Activated naive CD4-positive, alpha-beta T cell treated with anti-CD3 and anti-CD28 coated beads, Interleukin-2, amount 50 U/mL, for 24 hours (primary cell): ENCODE results near the gene BTBD10.
A peak's percentile ranks its signal among the peaks of the same experiment; 100 is the strongest.

Experiments used
- H3K27ac Mint-ChIP-seq: one replicate; pipeline ENCODE4 v1.8.0; 2021; ENCODE audit warnings: mild to moderate bottlenecking, mixed read lengths
- H3K27me3 Mint-ChIP-seq: one replicate; pipeline ENCODE4 v1.8.0; 2021; ENCODE audit warnings: mixed read lengths
- H3K36me3 Mint-ChIP-seq: one replicate; pipeline ENCODE4 v1.8.0; 2021; ENCODE audit warnings: mixed read lengths
- H3K4me1 Mint-ChIP-seq: one replicate; pipeline ENCODE4 v1.8.0; 2021; ENCODE audit warnings: mixed read lengths
- H3K4me3 Mint-ChIP-seq: one replicate; pipeline ENCODE4 v1.8.0; 2021; ENCODE audit warnings: mild to moderate bottlenecking, mixed read lengths
- H3K9me3 Mint-ChIP-seq: one replicate; pipeline ENCODE4 v1.8.0; 2021; ENCODE audit warnings: mixed read lengths

Gene BTBD10

GRCh38 chr11:13366266-13367026 lies 96.6 kb downstream of the BTBD10 start:
- H3K4me1 Mint-ChIP-seq, result no peaks in the 10 kb centered on the region
- H3K9me3 Mint-ChIP-seq, result no peaks in the 10 kb centered on the region
- no peak overlapping the region for H3K27ac Mint-ChIP-seq
- no peaks in the 10 kb centered on the region for H3K27me3 Mint-ChIP-seq
- no peak overlapping the region for H3K4me3 Mint-ChIP-seq
- H3K36me3 Mint-ChIP-seq, result peaks cover 8% of the 10 kb centered on the region

- H3K27me3 Mint-ChIP-seq, result no peaks in the 10 kb centered on the region
These were observed 98.6 kb downstream of the BTBD10 start for GRCh38 chr11:13364388-13364787.

GRCh38 chr11:13362596-13363109 lies 100.4 kb downstream of the BTBD10 start:
- no peaks in the 10 kb centered on the region for H3K4me1 Mint-ChIP-seq
- no peak overlapping the region for H3K4me3 Mint-ChIP-seq
- H3K27me3 Mint-ChIP-seq, result no peaks in the 10 kb centered on the region
- H3K9me3 Mint-ChIP-seq, result no peaks in the 10 kb centered on the region
- peaks cover 2% of the 10 kb centered on the region for H3K36me3 Mint-ChIP-seq
- no peak overlapping the region for H3K27ac Mint-ChIP-seq

More at GRCh38 chr11:13364388-13364787, 98.6 kb downstream of the BTBD10 start:
- H3K27ac Mint-ChIP-seq, result no peak overlapping the region
- H3K36me3 Mint-ChIP-seq, result peaks cover 10% of the 10 kb centered on the region
- H3K4me1 Mint-ChIP-seq, result no peaks in the 10 kb centered on the region
- H3K4me3 Mint-ChIP-seq, result no peak overlapping the region
- no peaks in the 10 kb centered on the region for H3K9me3 Mint-ChIP-seq

- peaks cover 3% of the 10 kb centered on the region for H3K36me3 Mint-ChIP-seq
- H3K4me3 Mint-ChIP-seq, result no peak overlapping the region
- H3K4me1 Mint-ChIP-seq, result no peaks in the 10 kb centered on the region
- no peaks in the 10 kb centered on the region for H3K27me3 Mint-ChIP-seq
- H3K27ac Mint-ChIP-seq, result no peak overlapping the region
- no peaks in the 10 kb centered on the region for H3K9me3 Mint-ChIP-seq
These were observed 104.3 kb downstream of the BTBD10 start for GRCh38 chr11:13358596-13359270.

- H3K36me3 Mint-ChIP-seq, result peaks cover 3% of the 10 kb centered on the region
- H3K27ac Mint-ChIP-seq, result no peak overlapping the region
- H3K4me1 Mint-ChIP-seq, result no peaks in the 10 kb centered on the region
- no peak overlapping the region for H3K4me3 Mint-ChIP-seq
- no peaks in the 10 kb centered on the region for H3K9me3 Mint-ChIP-seq
- H3K27me3 Mint-ChIP-seq, result no peaks in the 10 kb centered on the region
These were observed 105.8 kb downstream of the BTBD10 start for GRCh38 chr11:13357232-13357631.

GRCh38 chr11:13355191-13355590 lies 107.8 kb downstream of the BTBD10 start:
- H3K36me3 Mint-ChIP-seq, result peaks cover 6% of the 10 kb centered on the region
- H3K4me1 Mint-ChIP-seq, result no peaks in the 10 kb centered on the region
- H3K9me3 Mint-ChIP-seq, result no peaks in the 10 kb centered on the region
- no peaks in the 10 kb centered on the region for H3K27me3 Mint-ChIP-seq
- H3K27ac Mint-ChIP-seq, result no peak overlapping the region
- no peak overlapping the region for H3K4me3 Mint-ChIP-seq

GRCh38 chr11:13354335-13354734 lies 108.7 kb downstream of the BTBD10 start:
- Mint-ChIP-seq H3K4me3 (no peak overlapping the region), H3K27me3 (no peaks in the 10 kb centered on the region), H3K9me3 (no peaks in the 10 kb centered on the region), H3K27ac (no peak overlapping the region), H3K4me1 (no peaks in the 10 kb centered on the region), H3K36me3 (peaks cover 6% of the 10 kb centered on the region)

- no peaks in the 10 kb centered on the region for H3K9me3 Mint-ChIP-seq
- peaks cover 10% of the 10 kb centered on the region for H3K4me1 Mint-ChIP-seq
- H3K27me3 Mint-ChIP-seq, result no peaks in the 10 kb centered on the region
- peaks cover 6% of the 10 kb centered on the region for H3K36me3 Mint-ChIP-seq
- H3K4me3 Mint-ChIP-seq, result no peak overlapping the region
- H3K27ac Mint-ChIP-seq, result no peak overlapping the region
These were observed 110.3 kb downstream of the BTBD10 start for GRCh38 chr11:13352711-13353110.

- H3K27me3 Mint-ChIP-seq, result no peaks in the 10 kb centered on the region
- peaks cover 5% of the 10 kb centered on the region for H3K36me3 Mint-ChIP-seq
- H3K4me1 Mint-ChIP-seq, result peaks cover 26% of the 10 kb centered on the region
- no peak overlapping the region for H3K4me3 Mint-ChIP-seq
- H3K27ac Mint-ChIP-seq, result no peak overlapping the region
- H3K9me3 Mint-ChIP-seq, result no peaks in the 10 kb centered on the region
These were observed 113.4 kb downstream of the BTBD10 start for GRCh38 chr11:13349581-13349980.

- Mint-ChIP-seq H3K4me1 (peaks cover 29% of the 10 kb centered on the region), H3K27ac (no peak overlapping the region), H3K9me3 (no peaks in the 10 kb centered on the region), H3K27me3 (no peaks in the 10 kb centered on the region), H3K4me3 (no peak overlapping the region), H3K36me3 (peaks cover 5% of the 10 kb centered on the region)
These were observed 114.0 kb downstream of the BTBD10 start for GRCh38 chr11:13349046-13349445.

- no peak overlapping the region for H3K4me3 Mint-ChIP-seq
- H3K4me1 Mint-ChIP-seq, result peaks cover 31% of the 10 kb centered on the region
- no peaks in the 10 kb centered on the region for H3K27me3 Mint-ChIP-seq
- no peaks in the 10 kb centered on the region for H3K9me3 Mint-ChIP-seq
- peaks cover 5% of the 10 kb centered on the region for H3K36me3 Mint-ChIP-seq
- H3K27ac Mint-ChIP-seq, result peak overlapping the region; percentile 73
These were observed 114.7 kb downstream of the BTBD10 start for GRCh38 chr11:13348305-13348704.

- no peaks in the 10 kb centered on the region for H3K27me3 Mint-ChIP-seq
- peaks cover 5% of the 10 kb centered on the region for H3K36me3 Mint-ChIP-seq
- peak overlapping the region; percentile 73 for H3K27ac Mint-ChIP-seq
- H3K9me3 Mint-ChIP-seq, result no peaks in the 10 kb centered on the region
- peaks cover 31% of the 10 kb centered on the region for H3K4me1 Mint-ChIP-seq
- H3K4me3 Mint-ChIP-seq, result no peak overlapping the region
These were observed 115.1 kb downstream of the BTBD10 start for GRCh38 chr11:13347901-13348300.

- Mint-ChIP-seq H3K4me3 (no peak overlapping the region), H3K27ac (no peak overlapping the region), H3K36me3 (no peaks in the 10 kb centered on the region), H3K9me3 (no peaks in the 10 kb centered on the region), H3K27me3 (no peaks in the 10 kb centered on the region), H3K4me1 (peaks cover 33% of the 10 kb centered on the region)
These were observed 116.6 kb downstream of the BTBD10 start for GRCh38 chr11:13346470-13346869.

GRCh38 chr11:13344818-13345217 lies 118.2 kb downstream of the BTBD10 start:
- Mint-ChIP-seq H3K4me3 (no peak overlapping the region), H3K4me1 (peaks cover 48% of the 10 kb centered on the region), H3K27me3 (no peaks in the 10 kb centered on the region), H3K9me3 (no peaks in the 10 kb centered on the region), H3K36me3 (no peaks in the 10 kb centered on the region), H3K27ac (no peak overlapping the region)

- Mint-ChIP-seq H3K36me3 (no peaks in the 10 kb centered on the region), H3K27me3 (no peaks in the 10 kb centered on the region), H3K9me3 (no peaks in the 10 kb centered on the region), H3K27ac (no peak overlapping the region), H3K4me1 (peaks cover 55% of the 10 kb centered on the region), H3K4me3 (no peak overlapping the region)
These were observed 118.9 kb downstream of the BTBD10 start for GRCh38 chr11:13343931-13344717.

GRCh38 chr11:13343067-13343466 lies 120.0 kb downstream of the BTBD10 start:
- no peaks in the 10 kb centered on the region for H3K36me3 Mint-ChIP-seq
- H3K4me3 Mint-ChIP-seq, result no peak overlapping the region
- no peak overlapping the region for H3K27ac Mint-ChIP-seq
- no peaks in the 10 kb centered on the region for H3K9me3 Mint-ChIP-seq
- H3K4me1 Mint-ChIP-seq, result peaks cover 59% of the 10 kb centered on the region
- H3K27me3 Mint-ChIP-seq, result no peaks in the 10 kb centered on the region
